Neural progenitor cell (in vitro differentiated cells): ENCODE data around the gene CD55.

Experiments used
- CTCF ChIP-seq: fragments of 200-600 bp; sonication (generic); IDR thresholded peaks from 2 replicates; pipeline ENCODE4 v1.5.1; 2017; ENCODE audit warnings: antibody characterized with exemption, mild to moderate bottlenecking
- EZH2 ChIP-seq: fragments of 200-600 bp; sonication (generic); IDR thresholded peaks from 2 replicates; pipeline ENCODE4 v1.6.1; 2017; ENCODE audit warnings: antibody characterized with exemption, mild to moderate bottlenecking, moderate library complexity
- EZH2phosphoT487 ChIP-seq: fragments of 200-600 bp; sonication (generic); IDR thresholded peaks from 2 replicates; pipeline ENCODE4 v1.6.1; 2017; ENCODE audit warnings: antibody characterized with exemption

- TF ChIP-seq CTCF (no peak), EZH2 (no peak), EZH2phosphoT487 (no peak)
These were observed 15.5 kb upstream of the CD55 start for GRCh38 chr1:207306023-207306422.
